ENCODE data around the gene OR10X1. TPM values are rescaled to one million over a fixed set of nuclear protein-coding genes. Genes with fewer than 3 reads are reported as not detected.

Gene OR10X1, protein sequence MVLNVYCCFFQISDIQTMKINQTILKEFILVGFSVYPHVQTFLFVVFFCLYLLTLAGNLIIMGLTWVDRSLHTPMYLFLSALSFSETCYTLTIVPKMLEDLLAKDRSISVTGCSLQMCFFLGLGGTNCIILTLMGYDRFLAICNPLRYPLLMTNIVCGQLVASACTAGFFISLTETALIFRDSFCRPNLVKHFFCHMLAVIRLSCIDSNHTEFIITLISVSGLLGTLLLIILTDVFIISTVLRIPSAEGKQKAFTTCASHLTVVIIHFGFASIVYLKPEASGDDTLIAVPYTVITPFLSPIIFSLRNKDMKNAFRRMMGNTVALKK
- not detected for total RNA-seq (ENCODE audit: unreplicated experiment)
- long read RNA-seq: 0 reads

DNA sequence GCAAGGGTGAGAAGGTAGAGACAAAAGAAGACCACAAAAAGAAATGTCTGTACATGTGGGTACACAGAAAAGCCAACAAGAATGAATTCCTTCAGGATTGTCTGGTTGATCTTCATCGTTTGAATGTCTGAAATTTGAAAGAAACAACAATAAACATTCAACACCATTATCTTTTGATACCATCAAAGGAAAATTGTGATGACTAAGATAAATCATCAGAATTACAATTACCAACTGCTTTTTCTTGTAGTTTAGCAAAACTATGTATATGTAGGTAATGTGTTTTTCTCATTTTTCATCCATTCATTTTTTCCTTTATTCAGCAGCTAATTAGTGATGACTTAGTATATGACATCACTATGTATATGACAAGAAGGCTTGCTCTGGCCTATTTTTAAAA, at the start of gene OR10X1:
Gene OR10X1, minus strand, starts transcription at position 167 of the 400 bp plus-strand sequence. Its CDS starts 0 bp downstream, at position 167.
- H3K4me1 Mint-ChIP-seq (ENCODE audit: unreplicated experiment): peaks cover 4% of the 10 kb centered on the region
- TF ChIP-seq CTCF (IDR thresholded peaks at IDR 0.05; ENCODE audit: unreplicated experiment): no peak

DNA sequence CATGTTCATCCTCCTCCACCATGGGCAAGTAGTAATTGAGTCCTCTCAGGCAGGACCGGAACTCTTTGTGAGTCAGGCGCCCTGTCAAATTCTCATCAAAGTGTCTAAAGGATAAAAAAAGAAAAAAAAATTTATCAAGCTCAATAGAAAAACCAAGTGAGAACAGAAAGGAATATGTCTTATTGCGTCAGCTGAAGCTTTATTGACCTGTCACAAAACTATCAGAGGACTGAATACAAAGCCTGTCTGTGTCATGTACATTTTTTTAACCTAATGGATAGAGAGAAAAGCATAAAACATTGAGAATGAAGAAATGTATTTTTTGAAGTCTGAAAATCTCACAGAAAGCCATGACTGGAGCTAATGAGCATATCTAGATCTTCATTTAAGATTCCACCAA, 34.1 kb upstream of the OR10X1 start:
- DNase-seq (ENCODE audit: low spot score): no peak
- Mint-ChIP-seq H3K27ac (ENCODE audit: unreplicated experiment) (no peak overlapping the region), H3K4me3 (ENCODE audit: unreplicated experiment) (no peak overlapping the region), H3K9me3 (ENCODE audit: unreplicated experiment) (no peaks in the 10 kb centered on the region), H3K36me3 (ENCODE audit: low read depth, unreplicated experiment) (no peaks in the 10 kb centered on the region), H3K4me1 (ENCODE audit: unreplicated experiment) (peaks cover 11% of the 10 kb centered on the region), H3K27me3 (ENCODE audit: unreplicated experiment) (no peaks in the 10 kb centered on the region)
- TF ChIP-seq CTCF (IDR thresholded peaks at IDR 0.05; ENCODE audit: unreplicated experiment): no peak

More for the DNA sequence above, at the start of gene OR10X1:
- no peaks in the 10 kb centered on the region for H3K36me3 Mint-ChIP-seq (ENCODE audit: low read depth, unreplicated experiment)
- no peak within 1 kb of the TSS for H3K4me3 Mint-ChIP-seq (ENCODE audit: unreplicated experiment)
- no peaks in the 10 kb centered on the region for H3K9me3 Mint-ChIP-seq (ENCODE audit: unreplicated experiment)
- H3K27me3 Mint-ChIP-seq (ENCODE audit: unreplicated experiment): no peaks in the 10 kb centered on the region
- no peak within 1 kb of the TSS for H3K27ac Mint-ChIP-seq (ENCODE audit: unreplicated experiment)
- no peak for DNase-seq (ENCODE audit: low spot score)

DNA sequence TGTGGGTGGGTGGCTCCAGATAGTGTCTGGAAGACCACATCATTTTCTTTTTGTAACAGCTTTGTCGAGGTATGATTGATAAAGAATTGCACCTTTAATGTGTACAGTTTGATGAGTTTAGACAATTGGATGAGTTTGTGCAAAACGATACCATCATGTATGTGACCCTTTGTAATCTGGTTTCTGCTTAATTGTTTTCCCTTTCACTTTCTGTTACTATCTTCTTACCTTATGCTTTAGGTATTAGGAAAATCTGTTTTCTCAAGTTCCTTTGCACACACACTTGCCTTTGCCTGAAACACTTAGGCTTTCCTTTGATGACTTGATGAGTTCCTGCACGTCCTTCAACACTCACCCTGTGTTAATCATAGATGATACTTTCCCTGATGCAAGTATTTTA, 32.2 kb upstream of the OR10X1 start:
- DNase-seq (ENCODE audit: low spot score): no peak
- Mint-ChIP-seq H3K4me3 (ENCODE audit: unreplicated experiment) (no peak overlapping the region), H3K4me1 (ENCODE audit: unreplicated experiment) (peaks cover 16% of the 10 kb centered on the region), H3K27ac (ENCODE audit: unreplicated experiment) (no peak overlapping the region), H3K27me3 (ENCODE audit: unreplicated experiment) (no peaks in the 10 kb centered on the region), H3K36me3 (ENCODE audit: low read depth, unreplicated experiment) (no peaks in the 10 kb centered on the region), H3K9me3 (ENCODE audit: unreplicated experiment) (no peaks in the 10 kb centered on the region)
- no peak for TF ChIP-seq CTCF (IDR thresholded peaks at IDR 0.05; ENCODE audit: unreplicated experiment)

DNA sequence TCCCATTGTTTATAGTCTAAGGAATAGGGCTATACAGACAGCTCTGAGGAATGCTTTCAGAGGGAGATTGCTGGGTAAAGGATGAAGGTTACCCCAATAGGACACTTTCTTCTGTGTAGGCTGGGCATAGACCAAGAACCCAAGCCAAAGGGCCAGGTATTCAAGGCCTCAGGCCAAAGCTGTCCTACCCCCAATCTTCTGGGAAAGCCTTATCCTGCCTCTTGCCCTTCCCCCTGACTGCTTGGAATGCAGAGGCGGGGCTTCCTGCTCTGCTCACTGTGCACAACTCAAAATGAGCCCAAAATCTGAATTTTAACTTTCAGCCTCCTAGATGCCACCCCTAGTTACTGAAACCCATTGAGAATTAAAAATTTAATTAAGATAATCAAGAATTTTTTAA, 27.6 kb upstream of the OR10X1 start:
- no peak for TF ChIP-seq CTCF (IDR thresholded peaks at IDR 0.05; ENCODE audit: unreplicated experiment)
- no peak for DNase-seq (ENCODE audit: low spot score)
- no peaks in the 10 kb centered on the region for H3K36me3 Mint-ChIP-seq (ENCODE audit: low read depth, unreplicated experiment)
- H3K27me3 Mint-ChIP-seq (ENCODE audit: unreplicated experiment): no peaks in the 10 kb centered on the region
- peaks cover 16% of the 10 kb centered on the region for H3K4me1 Mint-ChIP-seq (ENCODE audit: unreplicated experiment)
- no peak overlapping the region for H3K4me3 Mint-ChIP-seq (ENCODE audit: unreplicated experiment)
- H3K9me3 Mint-ChIP-seq (ENCODE audit: unreplicated experiment): no peaks in the 10 kb centered on the region
- no peak overlapping the region for H3K27ac Mint-ChIP-seq (ENCODE audit: unreplicated experiment)

DNA sequence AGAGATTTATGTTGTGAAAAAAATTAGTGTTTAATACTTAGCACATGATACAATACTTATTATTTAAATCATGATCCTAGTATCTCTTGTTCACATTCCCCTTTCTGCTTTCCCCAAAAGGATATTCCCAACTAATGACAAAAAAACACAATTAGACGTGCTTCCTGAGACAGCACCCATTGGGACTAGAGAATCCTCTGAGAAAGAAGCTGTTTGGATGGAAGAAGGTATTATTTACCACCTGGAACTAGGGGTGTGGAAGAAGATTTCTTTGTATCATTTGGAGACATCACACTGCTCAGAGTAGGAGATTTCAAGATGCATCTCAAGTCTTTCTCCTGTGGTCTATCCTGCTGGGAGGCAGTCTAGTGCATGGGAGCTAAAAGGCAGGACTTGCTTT, 25.3 kb upstream of the OR10X1 start, which contains the start of gene OR10Z1:
Gene OR10Z1, plus strand, starts transcription at position 301 of the 400 bp plus-strand sequence. CDS start 1,171 bp downstream, outside the sequence.
- no peak for DNase-seq (ENCODE audit: low spot score)
- Mint-ChIP-seq H3K27ac (ENCODE audit: unreplicated experiment) (no peak within 1 kb of the TSS), H3K36me3 (ENCODE audit: low read depth, unreplicated experiment) (no peaks in the 10 kb centered on the region), H3K4me3 (ENCODE audit: unreplicated experiment) (no peak within 1 kb of the TSS), H3K27me3 (ENCODE audit: unreplicated experiment) (no peaks in the 10 kb centered on the region), H3K9me3 (ENCODE audit: unreplicated experiment) (no peaks in the 10 kb centered on the region), H3K4me1 (ENCODE audit: unreplicated experiment) (peaks cover 16% of the 10 kb centered on the region)
- TF ChIP-seq CTCF (IDR thresholded peaks at IDR 0.05; ENCODE audit: unreplicated experiment): no peak

Measured in endothelial cell (in vitro differentiated cells).